Liver (tissue), 9 donors: ENCODE results near the gene RNF135. TPM values are rescaled to one million over a fixed set of nuclear protein-coding genes. Genes with fewer than 3 reads are reported as not detected.

Experiments used
- DNase-seq: peaks from one replicate; pipeline ENCODE4 v3.0.0-alpha.2; 2017; ENCODE audit warnings: low spot score
- H3K27ac ChIP-seq, 2 donors: one replicate each; pipeline ENCODE4 v1.7.0; 2013; ENCODE audit warnings: inconsistent platforms in 2 of 2, low read length in 2 of 2, control low read depth in 1 of 2, low read depth in 1 of 2, mild to moderate bottlenecking in 1 of 2
- H3K27me3 ChIP-seq, 4 donors: one replicate each; pipeline versions ENCODE4 v1.6.1 to v1.7.0; 2013; ENCODE audit warnings: low read length in 3 of 4, inconsistent platforms in 1 of 4, mild to moderate bottlenecking in 1 of 4, moderate library complexity in 1 of 4; ENCODE audit not compliant: control insufficient read depth in 4 of 4, insufficient read depth in 4 of 4
- H3K36me3 ChIP-seq, 4 donors: one replicate each; pipeline versions ENCODE4 v1.6.1 to v1.7.0; 2013; ENCODE audit warnings: low read length in 3 of 4, mild to moderate bottlenecking in 3 of 4, low read depth in 1 of 4, moderate library complexity in 1 of 4; ENCODE audit not compliant: control insufficient read depth in 4 of 4, insufficient read depth in 3 of 4
- H3K4me1 ChIP-seq, 4 donors: one replicate each; pipeline versions ENCODE4 v1.6.1 to v1.7.0; 2013; ENCODE audit warnings: low read length in 3 of 4, mild to moderate bottlenecking in 3 of 4, moderate library complexity in 1 of 4; ENCODE audit not compliant: control insufficient read depth in 4 of 4, insufficient read depth in 4 of 4
- H3K4me3 ChIP-seq, 3 donors: one replicate each; pipeline versions ENCODE4 v1.6.1 to v1.7.0; 2013; ENCODE audit warnings: low read length in 3 of 3, control low read depth in 1 of 3, low read depth in 1 of 3, mild to moderate bottlenecking in 1 of 3
- H3K9ac ChIP-seq, 2 donors: one replicate each; pipeline ENCODE4 v1.7.0; 2013; ENCODE audit warnings: low read length in 2 of 2, mild to moderate bottlenecking in 2 of 2, moderate library complexity in 2 of 2, control low read depth in 1 of 2, low read depth in 1 of 2
- H3K9me3 ChIP-seq, 4 donors: one replicate each; pipeline versions ENCODE4 v1.6.1 to v1.7.0; 2013; ENCODE audit warnings: low read length in 3 of 4; ENCODE audit not compliant: control insufficient read depth in 4 of 4
- FOXA1 ChIP-seq: IDR thresholded peaks from 2 replicates; pipeline ENCODE4 v1.6.1; 2016; ENCODE audit warnings: antibody characterized with exemption
- FOXA2 ChIP-seq: IDR thresholded peaks from 2 replicates; pipeline ENCODE4 v1.6.1; 2016; ENCODE audit warnings: antibody characterized with exemption
- GABPA ChIP-seq, 2 donors: IDR thresholded peaks in 1 of 2; conservative IDR thresholded peaks in 1 of 2; 2 replicates each; pipeline ENCODE4 v1.6.1; 2016; ENCODE audit warnings: antibody characterized with exemption in 2 of 2, mild to moderate bottlenecking in 1 of 2, moderate library complexity in 1 of 2
- HNF4A ChIP-seq, 2 donors: conservative IDR thresholded peaks; 2 replicates each; pipeline ENCODE4 v1.6.1; 2016; ENCODE audit warnings: antibody characterized with exemption in 2 of 2, mild to moderate bottlenecking in 2 of 2
- HNF4G ChIP-seq: IDR thresholded peaks from 2 replicates; pipeline ENCODE4 v1.6.1; 2016; ENCODE audit warnings: antibody characterized with exemption
- NR2F2 ChIP-seq: IDR thresholded peaks from 2 replicates; pipeline ENCODE4 v1.6.1; 2016; ENCODE audit warnings: antibody characterized with exemption
- RXRA ChIP-seq, 2 donors: IDR thresholded peaks; 2 replicates each; pipeline ENCODE4 v1.6.1; 2017 to 2018; ENCODE audit warnings: antibody characterized with exemption in 2 of 2, mild to moderate bottlenecking in 1 of 2
- SP1 ChIP-seq: IDR thresholded peaks from 2 replicates; pipeline ENCODE4 v1.6.1; 2018; ENCODE audit warnings: antibody characterized with exemption, mild to moderate bottlenecking
- TAF1 ChIP-seq: conservative IDR thresholded peaks from 2 replicates; pipeline ENCODE4 v1.6.1; 2016; ENCODE audit warnings: antibody characterized with exemption, mild to moderate bottlenecking
- YY1 ChIP-seq: IDR thresholded peaks from 2 replicates; pipeline ENCODE4 v1.6.1; 2016; ENCODE audit warnings: antibody characterized with exemption, mild to moderate bottlenecking
- WGBS: extraction: QIAGEN DNeasy Blood & Tissue Kit; methylation state at CpG from one replicate; pipeline ENCODE4 v1.1.7; 2013; 5-methylcytosine and 5-hydroxymethylcytosine counted together
- polyA plus RNA-seq, 2 donors: library from polyadenylated mRNA; stranded (reverse) in 1 of 2; unstranded in 1 of 2; fragments of 200-250 nt in 1 of 2; fragments of >200 nt in 1 of 2; fragmentation: Nextera tagmentation in 1 of 2; extraction: Ambion mirVana in 1 of 2; gene quantifications; one replicate each; pipeline versions ENCODE4 v1.2.1 to v1.2.3, GENCODE V29; 2013 to 2015
- total RNA-seq, 2 donors: library from RNA; depleted of rRNA; stranded (reverse); fragments of >200 nt; gene quantifications; one replicate each; pipeline ENCODE4 v1.2.3, GENCODE V29; 2014
- TF ChIP-seq, protein P1 (sequence below): IDR thresholded peaks from 2 replicates; pipeline ENCODE4 v1.6.1; 2016; ENCODE audit warnings: antibody characterized with exemption, mild to moderate bottlenecking
- TF ChIP-seq, protein P2 (sequence below): IDR thresholded peaks from 2 replicates; pipeline ENCODE4 v1.6.1; 2016; ENCODE audit warnings: antibody characterized with exemption
- TF ChIP-seq, protein P3 (sequence below): IDR thresholded peaks from 2 replicates; pipeline ENCODE4 v1.6.1; 2016; ENCODE audit warnings: antibody characterized with exemption
- TF ChIP-seq, protein P4 (sequence below): fragments of 150-350 bp; IDR thresholded peaks from 2 replicates; pipeline ENCODE4 v1.5.1; 2017; ENCODE audit warnings: improper control_type of control experiment, low read depth, low read length; ENCODE audit not compliant: missing input control
- donor health status: healthy.
- donor health status: healthy.
- donor health status: healthy.
- donor health status: healthy.
- donor health status: healthy.

RNF135 gene
- total and polyA plus RNA-seq, 4 donors = 3.4 to 5.5 (median 3.7) TPM

DNA sequence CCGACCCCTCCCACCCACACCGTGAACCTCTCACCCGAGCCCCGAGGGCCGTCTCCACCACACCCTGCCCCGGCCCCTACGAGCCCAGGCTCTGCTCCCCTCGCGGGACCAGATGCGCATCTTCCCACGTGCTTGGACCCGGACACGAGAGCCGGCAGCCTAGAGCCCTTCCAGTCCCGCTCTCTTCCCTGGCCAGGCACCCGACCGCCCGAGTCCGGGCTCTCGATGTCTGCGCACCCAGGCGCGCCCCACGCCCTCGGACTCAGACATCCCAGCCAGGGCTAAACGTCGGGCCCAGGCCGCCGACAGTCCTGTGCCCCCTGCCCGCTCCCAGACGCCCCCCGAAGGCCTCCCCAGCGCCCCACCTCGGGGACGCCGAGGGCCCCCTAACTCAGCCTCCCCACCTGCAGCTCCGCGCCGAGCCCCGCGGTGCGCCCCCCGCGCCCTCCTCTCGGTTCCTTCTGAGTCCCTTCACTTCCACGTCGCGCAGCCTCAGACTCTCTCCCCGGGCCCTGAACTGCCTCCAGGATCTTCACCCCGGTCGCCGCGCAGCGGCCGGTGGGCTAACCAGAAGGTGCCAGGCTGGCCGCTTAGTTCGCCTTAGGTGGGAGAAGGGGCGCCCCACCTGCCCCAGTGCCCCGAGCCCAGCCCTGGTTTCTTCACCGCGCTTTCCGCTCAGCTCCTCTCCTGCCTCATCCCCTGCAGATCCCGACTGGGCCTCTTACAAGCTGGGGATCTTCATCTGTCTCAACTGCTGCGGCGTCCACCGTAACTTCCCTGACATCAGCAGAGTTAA lies 48.4 kb upstream of the RNF135 start:
- DNase-seq = no peak
- Histone ChIP-seq H3K4me1 (peaks cover 5 to 16% (median 8%) of the 10 kb centered on the region in 4 donors), H3K4me3 (peak overlapping the region in 2 of 3 donors; percentile 50 to 61), H3K9me3 (no peaks in the 10 kb centered on the region), H3K27me3 (no peaks in the 10 kb centered on the region), H3K27ac (no peak overlapping the region), H3K9ac (no peak overlapping the region), H3K36me3 (peaks cover 0 to 2% (median 0%) of the 10 kb centered on the region in 4 donors)
- WGBS = 6% methylated on average over 66 of the region's 66 CpGs
- TF ChIP-seq, protein P1, sequence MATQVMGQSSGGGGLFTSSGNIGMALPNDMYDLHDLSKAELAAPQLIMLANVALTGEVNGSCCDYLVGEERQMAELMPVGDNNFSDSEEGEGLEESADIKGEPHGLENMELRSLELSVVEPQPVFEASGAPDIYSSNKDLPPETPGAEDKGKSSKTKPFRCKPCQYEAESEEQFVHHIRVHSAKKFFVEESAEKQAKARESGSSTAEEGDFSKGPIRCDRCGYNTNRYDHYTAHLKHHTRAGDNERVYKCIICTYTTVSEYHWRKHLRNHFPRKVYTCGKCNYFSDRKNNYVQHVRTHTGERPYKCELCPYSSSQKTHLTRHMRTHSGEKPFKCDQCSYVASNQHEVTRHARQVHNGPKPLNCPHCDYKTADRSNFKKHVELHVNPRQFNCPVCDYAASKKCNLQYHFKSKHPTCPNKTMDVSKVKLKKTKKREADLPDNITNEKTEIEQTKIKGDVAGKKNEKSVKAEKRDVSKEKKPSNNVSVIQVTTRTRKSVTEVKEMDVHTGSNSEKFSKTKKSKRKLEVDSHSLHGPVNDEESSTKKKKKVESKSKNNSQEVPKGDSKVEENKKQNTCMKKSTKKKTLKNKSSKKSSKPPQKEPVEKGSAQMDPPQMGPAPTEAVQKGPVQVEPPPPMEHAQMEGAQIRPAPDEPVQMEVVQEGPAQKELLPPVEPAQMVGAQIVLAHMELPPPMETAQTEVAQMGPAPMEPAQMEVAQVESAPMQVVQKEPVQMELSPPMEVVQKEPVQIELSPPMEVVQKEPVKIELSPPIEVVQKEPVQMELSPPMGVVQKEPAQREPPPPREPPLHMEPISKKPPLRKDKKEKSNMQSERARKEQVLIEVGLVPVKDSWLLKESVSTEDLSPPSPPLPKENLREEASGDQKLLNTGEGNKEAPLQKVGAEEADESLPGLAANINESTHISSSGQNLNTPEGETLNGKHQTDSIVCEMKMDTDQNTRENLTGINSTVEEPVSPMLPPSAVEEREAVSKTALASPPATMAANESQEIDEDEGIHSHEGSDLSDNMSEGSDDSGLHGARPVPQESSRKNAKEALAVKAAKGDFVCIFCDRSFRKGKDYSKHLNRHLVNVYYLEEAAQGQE = no peak
- no peak for TF ChIP-seq HNF4A (conservative IDR thresholded peaks at IDR 0.05)
- TF ChIP-seq HNF4G = no peak
- no peak for TF ChIP-seq FOXA1
- TF ChIP-seq GABPA (IDR thresholded peaks at IDR 0.05 in 1 of 2, conservative IDR thresholded peaks at IDR 0.05 in 1 of 2) = no peak
- no peak for TF ChIP-seq FOXA2
- TF ChIP-seq, protein P2, sequence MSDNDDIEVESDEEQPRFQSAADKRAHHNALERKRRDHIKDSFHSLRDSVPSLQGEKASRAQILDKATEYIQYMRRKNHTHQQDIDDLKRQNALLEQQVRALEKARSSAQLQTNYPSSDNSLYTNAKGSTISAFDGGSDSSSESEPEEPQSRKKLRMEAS = no peak
- TF ChIP-seq, protein P3, sequence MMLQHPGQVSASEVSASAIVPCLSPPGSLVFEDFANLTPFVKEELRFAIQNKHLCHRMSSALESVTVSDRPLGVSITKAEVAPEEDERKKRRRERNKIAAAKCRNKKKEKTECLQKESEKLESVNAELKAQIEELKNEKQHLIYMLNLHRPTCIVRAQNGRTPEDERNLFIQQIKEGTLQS = no peak
- no peak for TF ChIP-seq RXRA (IDR thresholded peaks at IDR 0.05)
- no peak for TF ChIP-seq YY1
- TF ChIP-seq, protein P4, sequence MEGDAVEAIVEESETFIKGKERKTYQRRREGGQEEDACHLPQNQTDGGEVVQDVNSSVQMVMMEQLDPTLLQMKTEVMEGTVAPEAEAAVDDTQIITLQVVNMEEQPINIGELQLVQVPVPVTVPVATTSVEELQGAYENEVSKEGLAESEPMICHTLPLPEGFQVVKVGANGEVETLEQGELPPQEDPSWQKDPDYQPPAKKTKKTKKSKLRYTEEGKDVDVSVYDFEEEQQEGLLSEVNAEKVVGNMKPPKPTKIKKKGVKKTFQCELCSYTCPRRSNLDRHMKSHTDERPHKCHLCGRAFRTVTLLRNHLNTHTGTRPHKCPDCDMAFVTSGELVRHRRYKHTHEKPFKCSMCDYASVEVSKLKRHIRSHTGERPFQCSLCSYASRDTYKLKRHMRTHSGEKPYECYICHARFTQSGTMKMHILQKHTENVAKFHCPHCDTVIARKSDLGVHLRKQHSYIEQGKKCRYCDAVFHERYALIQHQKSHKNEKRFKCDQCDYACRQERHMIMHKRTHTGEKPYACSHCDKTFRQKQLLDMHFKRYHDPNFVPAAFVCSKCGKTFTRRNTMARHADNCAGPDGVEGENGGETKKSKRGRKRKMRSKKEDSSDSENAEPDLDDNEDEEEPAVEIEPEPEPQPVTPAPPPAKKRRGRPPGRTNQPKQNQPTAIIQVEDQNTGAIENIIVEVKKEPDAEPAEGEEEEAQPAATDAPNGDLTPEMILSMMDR = no peak
- TF ChIP-seq TAF1 = no peak

DNA sequence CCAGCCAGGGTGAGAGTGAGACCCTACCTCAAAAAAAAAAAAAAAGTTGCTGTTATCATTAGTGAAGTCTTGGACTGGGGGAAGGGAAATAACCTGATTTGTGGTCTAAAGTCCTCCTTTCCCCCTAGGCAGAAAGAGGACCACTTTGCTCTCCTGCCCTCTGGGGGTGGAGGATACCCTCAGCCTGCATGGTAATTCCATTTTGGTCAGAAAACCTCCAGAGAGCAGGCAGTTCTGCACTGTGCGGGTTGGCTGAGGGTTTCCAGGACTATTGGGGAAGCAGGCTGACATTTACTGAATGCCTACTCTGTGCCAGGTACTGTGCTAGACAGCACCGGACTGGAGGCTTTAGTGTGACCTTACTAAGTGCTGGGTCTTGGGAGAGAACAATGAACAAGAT lies 46.5 kb upstream of the RNF135 start:
- Histone ChIP-seq H3K36me3 (peaks cover 0 to 2% (median 0%) of the 10 kb centered on the region in 4 donors), H3K4me3 (no peak overlapping the region), H3K27ac (no peak overlapping the region), H3K9ac (no peak overlapping the region), H3K27me3 (no peaks in the 10 kb centered on the region), H3K9me3 (no peaks in the 10 kb centered on the region), H3K4me1 (peaks cover 5 to 16% (median 8%) of the 10 kb centered on the region in 4 donors)
- no peak for DNase-seq
- TF ChIP-seq SP1 (no peak), HNF4A (conservative IDR thresholded peaks at IDR 0.05) (no peak), NR2F2 (no peak)
- TF ChIP-seq, protein P4 = no peak
- TF ChIP-seq, protein P2 = no peak
- 59% methylated on average over 2 of the region's 2 CpGs for WGBS
